ENCODE measurements around the gene RAB1A.
"Not testable (repeated sequence)": the region's sequence is repeated elsewhere in the genome, so short reads cannot be mapped to it uniquely, and the experiment has no call there.

RAB1A gene

DNA sequence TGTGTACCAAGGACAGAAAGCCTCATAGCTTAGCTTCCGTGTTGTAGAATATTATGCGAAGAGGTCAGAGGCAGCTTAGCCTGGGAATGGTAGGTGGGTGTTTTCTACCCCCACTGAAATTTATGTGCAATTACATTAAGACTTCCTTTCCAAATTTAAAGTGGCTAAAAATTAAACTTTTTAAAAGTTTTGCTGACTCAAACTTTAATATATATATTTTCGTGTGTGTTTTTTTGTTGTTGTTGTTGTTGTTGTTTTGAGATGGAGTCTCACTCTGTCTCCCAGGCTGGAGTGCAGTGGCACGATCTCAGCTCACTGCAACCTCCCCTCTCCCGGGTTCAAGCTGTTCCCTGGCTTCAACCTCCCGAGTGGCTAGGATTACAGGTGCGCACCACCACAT is 4.3 kb upstream of the RAB1A start:
- TF ChIP-seq, protein P1, sequence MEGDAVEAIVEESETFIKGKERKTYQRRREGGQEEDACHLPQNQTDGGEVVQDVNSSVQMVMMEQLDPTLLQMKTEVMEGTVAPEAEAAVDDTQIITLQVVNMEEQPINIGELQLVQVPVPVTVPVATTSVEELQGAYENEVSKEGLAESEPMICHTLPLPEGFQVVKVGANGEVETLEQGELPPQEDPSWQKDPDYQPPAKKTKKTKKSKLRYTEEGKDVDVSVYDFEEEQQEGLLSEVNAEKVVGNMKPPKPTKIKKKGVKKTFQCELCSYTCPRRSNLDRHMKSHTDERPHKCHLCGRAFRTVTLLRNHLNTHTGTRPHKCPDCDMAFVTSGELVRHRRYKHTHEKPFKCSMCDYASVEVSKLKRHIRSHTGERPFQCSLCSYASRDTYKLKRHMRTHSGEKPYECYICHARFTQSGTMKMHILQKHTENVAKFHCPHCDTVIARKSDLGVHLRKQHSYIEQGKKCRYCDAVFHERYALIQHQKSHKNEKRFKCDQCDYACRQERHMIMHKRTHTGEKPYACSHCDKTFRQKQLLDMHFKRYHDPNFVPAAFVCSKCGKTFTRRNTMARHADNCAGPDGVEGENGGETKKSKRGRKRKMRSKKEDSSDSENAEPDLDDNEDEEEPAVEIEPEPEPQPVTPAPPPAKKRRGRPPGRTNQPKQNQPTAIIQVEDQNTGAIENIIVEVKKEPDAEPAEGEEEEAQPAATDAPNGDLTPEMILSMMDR (conservative IDR thresholded peaks at IDR 0.05; ENCODE audit: low read depth, low read length), result no peak
- DNase-seq (ENCODE audit: low read depth), result no peak
- H3K4me3 ChIP-seq (ENCODE audit: low read length), result no peak overlapping the region

- TF ChIP-seq, protein P1 (conservative IDR thresholded peaks at IDR 0.05; ENCODE audit: low read depth, low read length), result no peak
Measured at GRCh38 chr2:65133626-65134025, 3.7 kb upstream of the RAB1A start.

DNA sequence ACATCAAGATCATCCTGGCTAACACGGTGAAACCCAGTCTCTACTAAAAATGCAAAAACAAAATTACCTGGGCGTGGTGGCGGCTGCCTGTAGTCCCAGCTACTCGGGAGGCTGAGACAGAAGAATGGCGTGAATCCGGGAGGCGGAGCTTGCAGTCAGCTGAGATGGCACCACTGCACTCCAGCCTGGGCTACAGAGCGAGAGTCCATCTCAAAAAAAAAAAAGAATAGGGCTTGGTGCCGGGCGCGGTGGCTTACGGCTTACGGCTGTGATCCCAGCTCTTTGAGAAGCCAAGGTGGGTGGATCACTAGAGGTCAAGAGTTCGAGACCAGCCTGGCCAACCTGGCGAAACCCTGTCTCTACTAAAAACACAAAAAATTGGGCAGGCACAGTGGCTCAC is 3.0 kb upstream of the RAB1A start:
- not testable (repeated sequence) for DNase-seq (ENCODE audit: low read depth); H3K4me3 ChIP-seq (ENCODE audit: low read length)

More at GRCh38 chr2:65133626-65134025, 3.7 kb upstream of the RAB1A start:
- H3K4me3 ChIP-seq (ENCODE audit: low read length), result no peak overlapping the region
- DNase-seq (ENCODE audit: low read depth), result no peak

DNA sequence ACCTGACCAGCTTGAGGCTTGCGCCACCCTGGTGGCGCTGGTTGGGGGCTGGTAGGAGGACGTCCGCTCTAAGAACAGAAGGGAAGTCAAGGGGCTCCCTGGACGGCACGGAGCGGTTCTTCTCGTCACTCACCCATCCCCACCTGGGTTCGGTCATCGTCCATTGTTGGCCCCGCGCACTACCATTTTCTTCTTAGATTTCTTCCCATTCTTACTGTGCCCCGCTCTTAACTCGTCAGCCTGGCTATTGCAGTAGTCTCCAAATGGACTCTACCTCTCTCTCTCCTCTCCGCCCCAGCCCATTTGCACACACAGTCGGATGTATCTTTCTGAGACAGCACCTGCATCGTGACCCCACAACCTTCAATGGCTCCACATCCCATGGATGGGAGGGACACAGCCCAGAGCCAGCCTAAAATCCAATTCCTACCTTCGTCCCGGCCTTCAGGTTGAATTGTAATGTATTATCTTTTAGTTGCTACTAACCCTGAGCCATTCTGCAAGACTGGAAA is 814 bp upstream of the RAB1A start:
- peak overlapping the region; percentile 67 for H3K4me3 ChIP-seq (ENCODE audit: low read length)
- DNase-seq (ENCODE audit: low read depth), result no peak
- TF ChIP-seq, protein P1 (conservative IDR thresholded peaks at IDR 0.05; ENCODE audit: low read depth, low read length), result no peak

DNA sequence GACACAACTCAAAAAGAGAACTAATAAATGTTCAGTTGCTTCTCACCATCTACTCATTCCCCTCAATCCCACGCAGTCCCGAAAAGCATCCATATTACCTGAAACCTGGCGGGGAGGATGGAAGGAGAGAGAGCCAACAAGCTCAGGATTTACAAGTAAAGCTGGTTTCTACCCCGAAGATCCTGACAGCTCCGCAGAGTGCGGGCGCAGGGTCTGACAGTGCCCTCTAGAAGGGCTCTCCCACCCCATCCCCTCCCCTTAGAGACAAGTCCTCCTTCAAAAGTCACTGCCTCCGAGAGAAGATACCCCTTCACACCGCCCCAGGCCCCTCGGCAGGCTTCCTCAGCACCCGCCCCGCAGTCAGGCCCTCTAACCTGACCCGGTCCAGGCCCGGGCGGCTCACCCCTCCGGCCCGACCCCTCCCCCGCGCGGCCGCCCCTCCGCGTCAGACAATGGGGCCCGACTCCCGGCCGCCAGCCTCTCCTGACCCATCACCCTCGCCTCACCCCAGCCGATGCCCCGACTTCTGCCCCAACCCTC is 550 bp downstream of the RAB1A start:
- no peak for DNase-seq (ENCODE audit: low read depth)
- TF ChIP-seq, protein P1 (conservative IDR thresholded peaks at IDR 0.05; ENCODE audit: low read depth, low read length), result no peak

DNA sequence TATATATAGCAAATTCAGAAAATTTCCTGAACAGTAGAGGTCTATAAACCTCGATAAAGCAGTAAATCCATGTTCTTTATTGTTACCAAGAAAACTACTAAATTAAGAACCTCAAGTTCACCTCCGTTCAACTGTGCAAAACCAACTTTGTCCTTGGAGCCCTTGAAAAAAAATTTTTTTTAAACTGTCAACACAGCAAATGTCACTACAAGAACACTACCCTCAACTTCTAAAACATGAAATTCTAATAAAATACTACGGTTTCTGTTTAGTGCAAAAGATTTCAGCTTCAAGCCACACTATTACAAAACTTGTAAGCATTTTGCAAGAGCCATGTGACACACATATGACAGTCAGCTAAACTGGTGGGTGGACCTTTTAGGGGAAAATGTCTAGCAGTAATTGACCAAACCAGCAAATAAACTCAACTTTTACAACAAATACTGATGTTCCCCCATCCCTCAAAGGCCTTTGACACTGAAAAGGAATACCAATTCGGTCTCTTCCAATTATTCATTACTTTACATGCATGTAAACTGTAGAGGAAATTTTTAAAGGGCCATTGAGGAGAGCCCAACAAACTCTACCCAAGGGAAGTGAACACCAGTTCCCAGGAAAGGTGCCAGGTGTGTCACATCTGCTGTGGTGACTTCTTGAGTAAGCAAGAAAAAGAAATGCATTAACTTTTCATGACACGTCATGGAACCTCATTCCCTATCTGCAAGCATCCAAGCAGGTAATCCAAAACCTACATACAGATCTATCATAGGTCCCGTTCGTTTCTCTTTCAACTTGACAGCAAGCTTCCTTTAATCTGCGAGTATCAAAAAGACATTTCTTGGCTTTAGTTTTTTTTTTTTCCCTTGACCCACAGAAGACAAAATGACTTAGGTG is 1.4 kb downstream of the RAB1A start:
- peak overlapping the region; percentile 99 for H3K4me3 ChIP-seq (ENCODE audit: low read length)
- TF ChIP-seq, protein P1 (conservative IDR thresholded peaks at IDR 0.05; ENCODE audit: low read depth, low read length), result no peak
- DNase-seq (ENCODE audit: low read depth), result no peak

More for the DNA sequence above, 550 bp downstream of the RAB1A start:
- peak overlapping the region; percentile 99 for H3K4me3 ChIP-seq (ENCODE audit: low read length)

DNA sequence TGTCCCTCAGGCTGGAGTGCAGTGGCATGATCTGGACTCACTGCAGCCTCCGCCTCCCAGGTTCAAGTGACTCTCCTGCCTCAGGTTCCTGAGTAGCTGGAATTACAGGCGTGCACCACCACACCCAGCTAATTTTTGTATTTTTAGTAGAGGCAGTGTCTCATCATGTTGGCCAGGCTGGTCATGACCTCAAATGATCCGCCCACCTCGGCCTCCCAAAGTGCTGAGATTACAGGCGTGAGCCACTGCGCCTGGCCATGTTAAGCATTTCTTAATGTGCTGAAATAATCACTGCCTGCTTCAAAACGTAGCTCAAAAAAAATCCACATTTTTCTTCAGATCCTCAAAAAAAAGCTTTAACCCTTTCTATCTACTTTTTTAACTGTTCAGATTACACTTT is 4.4 kb downstream of the RAB1A start:
- not testable (repeated sequence) for H3K4me3 ChIP-seq (ENCODE audit: low read length); DNase-seq (ENCODE audit: low read depth)

GRCh38 chr2:65122313-65122712 is 7.6 kb downstream of the RAB1A start:
- TF ChIP-seq, protein P1 (conservative IDR thresholded peaks at IDR 0.05; ENCODE audit: low read depth, low read length), result no peak
- DNase-seq (ENCODE audit: low read depth), result no peak
- no peak overlapping the region for H3K4me3 ChIP-seq (ENCODE audit: low read length)
